GM06990 (cell line): ENCODE measurements around the gene CDC73.
"Not testable (repeated sequence)": the region's sequence is repeated elsewhere in the genome, so short reads cannot be mapped to it uniquely, and the experiment has no call there.

Experiments used
- DNase-seq: peaks from one replicate; pipeline ENCODE4 v3.0.0-alpha.2; 2011; ENCODE audit not compliant: insufficient read length; ENCODE audit errors: extremely low read depth
- H3K27me3 ChIP-seq: replicated peaks from 2 replicates; pipeline ENCODE4 v1.6.0; 2011; ENCODE audit warnings: low read length; ENCODE audit not compliant: control insufficient read depth, insufficient read depth
- H3K36me3 ChIP-seq: 2 replicates; pipeline ENCODE4 v1.5.1; 2011; ENCODE audit warnings: low read length; ENCODE audit not compliant: control insufficient read depth, insufficient read depth
- H3K4me3 ChIP-seq: replicated peaks from 2 replicates; pipeline ENCODE4 v1.5.1; 2011; ENCODE audit warnings: low read depth, mild to moderate bottlenecking, control low read depth, low read length
- TF ChIP-seq, protein P1 (sequence below): IDR thresholded peaks from 2 replicates; pipeline ENCODE4 v1.5.1; 2011; ENCODE audit warnings: low read length, control low read depth, mild to moderate bottlenecking, inconsistent platforms; ENCODE audit not compliant: insufficient read depth, poor library complexity, severe bottlenecking

CDC73 gene

DNA sequence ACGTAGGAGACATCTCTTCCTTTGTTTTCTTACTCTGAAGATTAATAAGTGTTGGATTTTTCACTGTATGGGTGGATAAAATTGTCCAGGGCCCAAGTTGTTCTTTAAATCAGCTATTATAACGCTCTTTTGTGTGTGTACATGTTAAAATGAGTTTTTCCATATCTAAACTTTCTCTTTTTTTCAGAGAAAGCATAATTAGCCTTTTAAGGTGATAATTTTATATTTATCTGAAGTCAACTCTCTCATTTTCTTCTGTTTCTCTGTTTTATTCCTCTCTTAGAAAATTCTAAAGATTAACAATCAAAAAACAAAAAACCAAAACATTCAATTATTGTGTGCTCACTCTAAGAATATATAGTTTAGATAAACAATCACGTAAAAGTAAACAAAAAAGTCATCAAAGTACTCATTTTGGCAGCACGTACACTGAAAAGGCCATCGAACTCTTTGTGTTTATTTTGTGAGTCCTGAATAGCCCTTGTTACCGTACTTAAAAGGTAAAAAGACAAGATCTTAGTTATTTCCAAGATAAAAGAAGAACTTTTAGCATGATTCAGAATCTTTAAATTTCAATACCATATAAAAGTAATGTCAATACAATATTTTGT lies 7.2 kb upstream of the CDC73 start:
- Histone ChIP-seq H3K4me3 (no peak overlapping the region), H3K27me3 (no peaks in the 10 kb centered on the region), H3K36me3 (no peaks in the 10 kb centered on the region)
- TF ChIP-seq, protein P1, sequence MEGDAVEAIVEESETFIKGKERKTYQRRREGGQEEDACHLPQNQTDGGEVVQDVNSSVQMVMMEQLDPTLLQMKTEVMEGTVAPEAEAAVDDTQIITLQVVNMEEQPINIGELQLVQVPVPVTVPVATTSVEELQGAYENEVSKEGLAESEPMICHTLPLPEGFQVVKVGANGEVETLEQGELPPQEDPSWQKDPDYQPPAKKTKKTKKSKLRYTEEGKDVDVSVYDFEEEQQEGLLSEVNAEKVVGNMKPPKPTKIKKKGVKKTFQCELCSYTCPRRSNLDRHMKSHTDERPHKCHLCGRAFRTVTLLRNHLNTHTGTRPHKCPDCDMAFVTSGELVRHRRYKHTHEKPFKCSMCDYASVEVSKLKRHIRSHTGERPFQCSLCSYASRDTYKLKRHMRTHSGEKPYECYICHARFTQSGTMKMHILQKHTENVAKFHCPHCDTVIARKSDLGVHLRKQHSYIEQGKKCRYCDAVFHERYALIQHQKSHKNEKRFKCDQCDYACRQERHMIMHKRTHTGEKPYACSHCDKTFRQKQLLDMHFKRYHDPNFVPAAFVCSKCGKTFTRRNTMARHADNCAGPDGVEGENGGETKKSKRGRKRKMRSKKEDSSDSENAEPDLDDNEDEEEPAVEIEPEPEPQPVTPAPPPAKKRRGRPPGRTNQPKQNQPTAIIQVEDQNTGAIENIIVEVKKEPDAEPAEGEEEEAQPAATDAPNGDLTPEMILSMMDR, result no peak
- no peak for DNase-seq

DNA sequence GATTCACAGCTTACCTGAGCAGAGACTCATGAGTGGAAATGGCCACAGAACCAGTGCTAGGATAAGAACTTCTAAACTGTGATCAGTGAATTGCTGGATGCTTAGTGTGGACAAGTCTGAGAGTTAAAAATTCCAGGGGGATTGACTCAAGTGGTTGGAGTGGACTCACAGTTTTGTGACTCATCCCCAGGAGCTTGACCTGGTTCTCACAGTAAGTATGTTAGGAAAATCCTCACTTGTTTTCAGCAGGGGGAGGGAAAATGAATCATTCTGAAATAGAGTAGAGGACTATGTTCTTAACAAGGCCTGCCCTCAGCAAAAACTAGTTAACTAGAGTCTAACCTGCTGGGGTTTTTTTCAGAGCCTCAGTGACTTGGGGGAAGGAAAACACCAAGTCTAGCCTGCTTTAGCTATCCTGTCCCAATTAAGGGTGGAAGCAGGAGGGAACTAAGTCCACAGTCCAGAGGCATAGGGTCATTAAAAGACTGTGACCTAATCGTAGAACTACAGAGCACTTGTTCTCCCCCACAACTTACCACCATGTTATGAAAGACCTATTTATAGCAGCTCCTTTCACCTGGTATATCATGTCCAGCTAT lies 6.1 kb upstream of the CDC73 start:
- TF ChIP-seq, protein P1, result no peak
- no peaks in the 10 kb centered on the region for H3K36me3 ChIP-seq
- no peak overlapping the region for H3K4me3 ChIP-seq
- no peaks in the 10 kb centered on the region for H3K27me3 ChIP-seq
- DNase-seq, result no peak

DNA sequence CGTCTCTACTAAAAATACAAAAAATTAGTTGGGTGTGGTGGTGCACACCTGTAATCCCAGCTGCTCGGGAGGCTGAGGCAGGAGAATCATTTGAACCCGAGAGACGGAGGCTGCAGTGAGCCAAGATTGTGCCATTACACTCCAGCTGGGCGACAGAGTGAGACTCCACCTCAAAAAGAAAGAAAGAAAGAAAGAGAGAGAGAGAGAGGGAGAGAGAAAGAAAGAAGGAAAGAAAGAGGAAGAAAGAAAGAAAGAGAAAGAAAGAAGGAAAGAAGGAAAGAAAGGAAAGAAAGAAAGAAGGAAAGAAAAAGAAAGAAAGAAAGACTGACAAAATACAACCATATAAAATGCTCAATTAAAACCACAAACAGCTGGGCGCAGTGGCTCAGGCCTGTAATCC lies 4.7 kb upstream of the CDC73 start:
- H3K36me3 ChIP-seq, result not testable (repeated sequence)

DNA sequence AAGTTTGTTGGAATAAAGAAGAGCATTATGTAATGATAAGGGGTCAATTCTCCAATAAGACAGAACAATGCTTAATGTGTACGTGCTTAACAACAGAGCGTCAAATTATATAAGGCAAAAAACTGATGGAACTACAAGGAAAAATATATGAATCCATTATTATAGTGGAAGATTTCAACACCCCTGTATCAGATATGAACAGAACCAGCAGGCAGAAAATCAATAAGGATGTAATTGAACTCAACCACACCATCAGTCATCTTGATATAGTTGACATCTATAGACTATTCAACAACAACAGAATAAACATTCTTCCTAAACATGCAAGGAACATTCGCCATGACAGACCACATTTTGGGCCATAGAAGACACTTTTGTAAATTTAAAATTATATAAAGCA lies 3.6 kb upstream of the CDC73 start:
- H3K4me3 ChIP-seq, result no peak overlapping the region
- H3K36me3 ChIP-seq, result no peaks in the 10 kb centered on the region
- TF ChIP-seq, protein P1, result no peak
- H3K27me3 ChIP-seq, result no peaks in the 10 kb centered on the region
- DNase-seq, result no peak

More for the DNA sequence above, 4.7 kb upstream of the CDC73 start:
- H3K27me3 ChIP-seq, H3K4me3 ChIP-seq, DNase-seq: not testable (repeated sequence)

DNA sequence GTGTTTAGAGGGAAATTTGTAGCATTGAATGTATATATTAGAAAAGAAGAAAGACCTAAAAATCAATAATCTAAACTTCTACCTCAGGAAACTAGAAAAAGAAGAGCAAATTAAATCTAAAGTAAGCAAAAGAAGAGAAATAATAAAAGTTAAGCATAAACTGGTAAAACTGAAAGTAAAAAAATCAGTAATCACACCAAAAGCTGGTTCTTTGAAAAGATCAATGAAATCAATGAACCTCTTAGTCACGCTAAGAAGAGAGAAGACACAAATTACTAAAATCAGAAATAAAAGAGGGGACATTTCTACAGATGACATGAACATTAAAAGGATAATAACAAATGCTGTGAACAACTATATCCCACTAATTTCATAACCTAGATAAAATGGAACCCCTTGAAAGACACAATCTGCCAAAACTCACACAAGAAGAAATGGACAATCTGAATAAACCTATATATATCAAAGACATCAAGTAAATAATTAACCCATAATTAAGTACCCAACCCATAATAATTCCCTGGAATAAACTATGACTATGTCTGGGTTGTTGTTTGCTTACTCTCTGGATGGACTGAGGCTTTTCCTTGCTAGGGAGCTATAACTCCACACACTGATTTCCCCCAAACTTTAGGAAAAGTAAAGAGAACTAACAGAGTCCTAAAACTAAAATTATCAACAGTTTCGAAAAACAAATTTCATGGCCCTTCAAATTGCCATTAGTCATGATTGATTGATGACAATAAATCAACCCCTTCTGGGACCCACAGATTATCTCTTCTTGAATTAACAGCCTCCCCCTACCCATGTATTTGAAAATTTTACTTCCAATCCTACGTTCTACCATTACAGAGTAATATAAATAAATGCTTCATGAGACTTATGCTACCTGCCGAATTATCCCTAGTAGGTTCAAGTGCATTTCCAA lies 2.8 kb upstream of the CDC73 start:
- Histone ChIP-seq H3K4me3 (no peak overlapping the region), H3K27me3 (no peaks in the 10 kb centered on the region), H3K36me3 (no peaks in the 10 kb centered on the region)
- no peak for DNase-seq
- TF ChIP-seq, protein P1, result no peak

DNA sequence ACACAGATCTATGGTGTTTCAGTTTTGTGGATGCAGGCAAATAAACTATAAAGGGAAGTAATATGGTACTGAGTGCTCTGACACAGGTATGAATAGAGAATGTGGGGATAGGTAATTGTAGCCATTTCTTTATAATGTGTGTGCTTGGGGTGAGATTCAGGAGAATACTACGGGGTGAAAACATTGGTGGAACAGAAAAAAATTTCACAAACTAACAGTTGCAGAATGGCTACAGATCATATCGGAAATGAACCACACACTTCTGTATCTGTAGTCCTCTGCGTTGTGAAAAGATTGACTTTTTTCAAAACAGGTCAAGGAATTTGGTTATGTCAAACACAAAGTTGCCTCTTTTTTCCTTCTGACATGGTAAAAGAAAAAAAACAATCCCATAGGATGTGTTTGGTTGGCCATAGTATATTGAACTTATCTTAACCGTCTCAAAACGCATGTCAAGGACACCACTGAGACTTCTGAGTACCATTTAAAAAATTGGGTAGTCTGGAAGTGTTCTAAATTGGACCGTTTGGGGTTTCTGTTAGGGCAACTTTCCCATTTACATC lies 1.1 kb upstream of the CDC73 start:
- TF ChIP-seq, protein P1, result no peak
- H3K36me3 ChIP-seq, result peaks cover 2% of the 10 kb centered on the region; the same call in 1 of the 2 replicates
- no peaks in the 10 kb centered on the region for H3K27me3 ChIP-seq
- no peak for DNase-seq
- no peak overlapping the region for H3K4me3 ChIP-seq
